Breast epithelium (tissue), 3 donors: ENCODE results near the gene ARHGEF26.

Experiments used
- CTCF ChIP-seq, 3 donors: fragments of 450-650 bp; IDR thresholded peaks; one replicate each; pipeline ENCODE4 v1.5.1; 2016 to 2017; ENCODE audit warnings: antibody characterized with exemption in 3 of 3, mild to moderate bottlenecking in 3 of 3, moderate library complexity in 3 of 3
- POLR2A ChIP-seq: fragments of 450-650 bp; IDR thresholded peaks from one replicate; pipeline ENCODE4 v1.6.1; 2016; ENCODE audit warnings: antibody characterized with exemption, mild to moderate bottlenecking, moderate library complexity
- POLR2AphosphoS5 ChIP-seq, 3 donors: sonication (generic); formaldehyde crosslinking; IDR thresholded peaks; one replicate each; pipeline ENCODE4 v1.6.1; 2017; ENCODE audit warnings: antibody characterized with exemption in 3 of 3

- TF ChIP-seq CTCF (IDR thresholded peaks at IDR 0.05) = no peak
- no peak for TF ChIP-seq POLR2AphosphoS5 (IDR thresholded peaks at IDR 0.05)
- TF ChIP-seq POLR2A = no peak
Observed at GRCh38 chr3:154151969-154152368, 30.8 kb downstream of the ARHGEF26 start.
